Measurements from ENCODE around the gene ZNHIT3.
A peak's percentile ranks its signal among the peaks of the same experiment; 100 is the strongest.

GRCh38 chr17:36535669-36536081, 49.2 kb downstream of the ZNHIT3 start:
- TF ChIP-seq CTCF (IDR thresholded peaks at IDR 0.05) (peak; percentile 21; the same call in 1 of the 3 replicates), ZSCAN20 (CRISPR knock-in tag; IDR thresholded peaks at IDR 0.05) (peak; percentile 67; the same call in 1 of the 2 replicates), MAX (IDR thresholded peaks at IDR 0.05) (no peak), POLR2AphosphoS2 (conservative IDR thresholded peaks at IDR 0.05; ENCODE audit: low read length) (no peak), REST (IDR thresholded peaks at IDR 0.05) (no peak; the same call in 1 of the 2 replicates), RFX5 (IDR thresholded peaks at IDR 0.05) (no peak), CEBPB (IDR thresholded peaks at IDR 0.05) (no peak), NPAS2 (CRISPR knock-in tag; IDR thresholded peaks at IDR 0.05; ENCODE audit: borderline replicate concordance) (no peak), ESRRA (IDR thresholded peaks at IDR 0.05; ENCODE audit: borderline replicate concordance, low read length) (no peak), CHD2 (IDR thresholded peaks at IDR 0.05; ENCODE audit: low read length, partially characterized antibody) (no peak), CHD4 (IDR thresholded peaks at IDR 0.05; ENCODE audit: borderline replicate concordance) (peak; percentile 76; the same call in 1 of the 2 replicates), NFE2L2 (conservative IDR thresholded peaks at IDR 0.05; ENCODE audit: low read length) (no peak), POLR2A (IDR thresholded peaks at IDR 0.05; ENCODE audit: low read length) (no peak)
